Measurements from ENCODE around the gene WDR4. TPM values are rescaled to one million over a fixed set of nuclear protein-coding genes. Genes with fewer than 3 reads are reported as not detected.

Gene WDR4
- total and polyA plus RNA-seq, 4 donors = 4.6 to 12.9 (median 9.2) TPM

- H3K36me3 ChIP-seq (ENCODE audit: control insufficient read depth in 4 of 4, insufficient read depth in 3 of 4, low read depth in 1 of 4, low read length in 3 of 4) = peaks cover 11 to 80% (median 35%) of the 10 kb centered on the region in 4 donors
Measured at GRCh38 chr21:42852925-42853570, 26.3 kb downstream of the WDR4 start.

GRCh38 chr21:42851812-42852665, 27.3 kb downstream of the WDR4 start:
- no peak for TF ChIP-seq GABPA (IDR thresholded peaks at IDR 0.05 in 1 of 2, conservative IDR thresholded peaks at IDR 0.05 in 1 of 2)
- TF ChIP-seq FOXA1 (IDR thresholded peaks at IDR 0.05) = no peak
- TF ChIP-seq HNF4G (IDR thresholded peaks at IDR 0.05) = no peak
- TF ChIP-seq FOXA2 (IDR thresholded peaks at IDR 0.05) = no peak
- no peak for TF ChIP-seq MAX (IDR thresholded peaks at IDR 0.05)
- no peak for TF ChIP-seq JUND (IDR thresholded peaks at IDR 0.05)
- TF ChIP-seq CTCF (IDR thresholded peaks at IDR 0.05; ENCODE audit: low read depth, low read length, missing input control) = no peak
- TF ChIP-seq NR2F2 (IDR thresholded peaks at IDR 0.05) = no peak
- TF ChIP-seq YY1 (IDR thresholded peaks at IDR 0.05) = no peak
- no peak for TF ChIP-seq EGR1 (IDR thresholded peaks at IDR 0.05; ENCODE audit: low read depth in 2 of 2)
- no peak for TF ChIP-seq HNF4A (conservative IDR thresholded peaks at IDR 0.05)
- TF ChIP-seq RAD21 (IDR thresholded peaks at IDR 0.05) = no peak
- no peak for TF ChIP-seq ATF3 (IDR thresholded peaks at IDR 0.05)
- H3K4me3 ChIP-seq (ENCODE audit: low read depth in 1 of 3, low read length in 3 of 3) = no peak overlapping the region
- no peak overlapping the region for H3K9ac ChIP-seq (ENCODE audit: low read depth in 1 of 2, low read length in 2 of 2)
- H3K9me3 ChIP-seq (ENCODE audit: control insufficient read depth in 4 of 4, low read length in 3 of 4) = no peaks in the 10 kb centered on the region
- H3K27me3 ChIP-seq (ENCODE audit: control insufficient read depth in 4 of 4, insufficient read depth in 4 of 4, low read length in 3 of 4) = no peaks in the 10 kb centered on the region
- H3K27ac ChIP-seq (ENCODE audit: low read depth in 1 of 2, low read length in 2 of 2) = no peak overlapping the region
- 95% methylated on average over 19 of the region's 19 CpGs for WGBS
- DNase-seq (ENCODE audit: low spot score) = no peak
- H3K36me3 ChIP-seq (ENCODE audit: control insufficient read depth in 4 of 4, insufficient read depth in 3 of 4, low read depth in 1 of 4, low read length in 3 of 4) = peaks cover 11 to 78% (median 35%) of the 10 kb centered on the region in 4 donors
- no peaks in the 10 kb centered on the region for H3K4me1 ChIP-seq (ENCODE audit: control insufficient read depth in 4 of 4, insufficient read depth in 4 of 4, low read length in 3 of 4)

More at GRCh38 chr21:42852925-42853570, 26.3 kb downstream of the WDR4 start:
- TF ChIP-seq TAF1 (conservative IDR thresholded peaks at IDR 0.05) (no peak), HNF4G (IDR thresholded peaks at IDR 0.05) (no peak), RXRA (IDR thresholded peaks at IDR 0.05) (no peak), FOXA2 (IDR thresholded peaks at IDR 0.05) (no peak), MAX (IDR thresholded peaks at IDR 0.05) (no peak)
- no peak overlapping the region for H3K9ac ChIP-seq (ENCODE audit: low read depth in 1 of 2, low read length in 2 of 2)
- WGBS = 98% methylated on average over 20 of the region's 20 CpGs
- no peak overlapping the region for H3K27ac ChIP-seq (ENCODE audit: low read depth in 1 of 2, low read length in 2 of 2)
- no peak overlapping the region for H3K4me3 ChIP-seq (ENCODE audit: low read depth in 1 of 3, low read length in 3 of 3)
- no peaks in the 10 kb centered on the region for H3K4me1 ChIP-seq (ENCODE audit: control insufficient read depth in 4 of 4, insufficient read depth in 4 of 4, low read length in 3 of 4)
- no peaks in the 10 kb centered on the region for H3K27me3 ChIP-seq (ENCODE audit: control insufficient read depth in 4 of 4, insufficient read depth in 4 of 4, low read length in 3 of 4)
- DNase-seq (ENCODE audit: low spot score) = no peak
- H3K9me3 ChIP-seq (ENCODE audit: control insufficient read depth in 4 of 4, low read length in 3 of 4) = no peaks in the 10 kb centered on the region

All from liver (tissue), 9 donors.